Measurements from ENCODE around the gene RICTOR. TPM values are rescaled to one million over a fixed set of nuclear protein-coding genes. Genes with fewer than 3 reads are reported as not detected.

Gene RICTOR
- total and polyA plus RNA-seq, 9 of the 15 experiments (the other 6 are each of a cell fraction or from before 2014, with no cell fraction given), result 13.9 to 46.6 (median 22.6) TPM

- no peak for TF ChIP-seq MLX (CRISPR knock-in tag; conservative IDR thresholded peaks at IDR 0.05)
- no peak for TF ChIP-seq HDAC1 (IDR thresholded peaks at IDR 0.05)
- no peak for TF ChIP-seq FOXP1 (CRISPR knock-in tag; IDR thresholded peaks at IDR 0.05)
- no peak for TF ChIP-seq HNRNPLL (IDR thresholded peaks at IDR 0.05; ENCODE audit: low read depth, low read length, poor library complexity, severe bottlenecking)
- no peak for TF ChIP-seq NFXL1 (CRISPR knock-in tag; IDR thresholded peaks at IDR 0.05)
- TF ChIP-seq SIN3A (IDR thresholded peaks at IDR 0.05; ENCODE audit: borderline replicate concordance in 2 of 2, control insufficient read depth in 1 of 2, low read depth in 2 of 2, low read length in 2 of 2), result no peak
- TF ChIP-seq MEIS2 (IDR thresholded peaks at IDR 0.05; ENCODE audit: partially characterized antibody), result peak; percentile 8
- no peak for TF ChIP-seq NFE2L1 (tag; IDR thresholded peaks at IDR 0.05; ENCODE audit: borderline replicate concordance, low read depth)
- TF ChIP-seq CTCFL (IDR thresholded peaks at IDR 0.05; ENCODE audit: borderline replicate concordance, insufficient read depth, low read depth, low read length, poor library complexity, severe bottlenecking), result no peak
- TF ChIP-seq MECOM (CRISPR knock-in tag; IDR thresholded peaks at IDR 0.05), result no peak
- peak; percentile 43 for TF ChIP-seq PKNOX1 (IDR thresholded peaks at IDR 0.05)
- no peak for TF ChIP-seq HNRNPUL1 (IDR thresholded peaks at IDR 0.05; ENCODE audit: low read length)
- no peak for TF ChIP-seq SRSF7 (optimal IDR thresholded peaks at IDR 0.05; ENCODE audit: low read depth, low read length)
- TF ChIP-seq ZNF707 (CRISPR knock-in tag; conservative IDR thresholded peaks at IDR 0.05), result no peak
- peak in 1 of 2 experiments; percentile 51; a peak in 1 of 4 replicates for TF ChIP-seq TRIM24 (IDR thresholded peaks at IDR 0.05)
- no peak for TF ChIP-seq TEAD1 (CRISPR knock-in tag; IDR thresholded peaks at IDR 0.05)
- peak; percentile 21 for TF ChIP-seq TAF9B (IDR thresholded peaks at IDR 0.05; ENCODE audit: partially characterized antibody)
- no peak for TF ChIP-seq BRF1 (IDR thresholded peaks at IDR 0.05; ENCODE audit: borderline replicate concordance, extremely low read depth, insufficient read length)
- no peak for TF ChIP-seq CGGBP1 (CRISPR knock-in tag; IDR thresholded peaks at IDR 0.05)
- peak; percentile 44; the same call in 1 of the 2 replicates for TF ChIP-seq BHLHE40 (IDR thresholded peaks at IDR 0.05; ENCODE audit: low read length)
These were observed 2.8 kb upstream of the RICTOR start (continued) for GRCh38 chr5:39076757-39077728.
